Measurements from ENCODE around the gene GET4.
A peak's percentile ranks its signal among the peaks of the same experiment; 100 is the strongest.

The GET4 gene

GRCh38 chr7:876077-876971 lies at the start of gene GET4:
Gene GET4, plus strand, starts transcription at chr7:876554. Its CDS starts 92 bp downstream, at chr7:876646.
- peak; percentile 97 for DNase-seq

GRCh38 chr7:828793-829561 lies 47.4 kb upstream of the GET4 start:
- no peak for DNase-seq

- DNase-seq, result no peak
These were observed 46.3 kb upstream of the GET4 start for GRCh38 chr7:830069-830468.

GRCh38 chr7:831596-832166 lies 44.7 kb upstream of the GET4 start:
- peak; percentile 72 for DNase-seq

GRCh38 chr7:832167-832967 lies 44.0 kb upstream of the GET4 start, which contains the start of gene SUN1:
Gene SUN1, plus strand, starts transcription at chr7:832476. Its CDS starts 49 bp downstream, at chr7:832525.
- DNase-seq, result peak; percentile 78

- DNase-seq, result no peak
These were observed 43.4 kb upstream of the GET4 start for GRCh38 chr7:832968-833424.

- no peak for DNase-seq
These were observed 42.6 kb upstream of the GET4 start for GRCh38 chr7:833601-834258.

GRCh38 chr7:834277-834676 lies 42.1 kb upstream of the GET4 start:
- DNase-seq, result no peak

GRCh38 chr7:835021-835420 lies 41.3 kb upstream of the GET4 start:
- DNase-seq, result no peak

GRCh38 chr7:835485-836401 lies 40.6 kb upstream of the GET4 start:
- DNase-seq, result no peak

- DNase-seq, result no peak
These were observed 39.9 kb upstream of the GET4 start for GRCh38 chr7:836429-836828.

GRCh38 chr7:837001-837400 lies 39.4 kb upstream of the GET4 start:
- no peak for DNase-seq

- no peak for DNase-seq
These were observed 36.3 kb upstream of the GET4 start for GRCh38 chr7:840001-840600.

GRCh38 chr7:841943-842342 lies 34.4 kb upstream of the GET4 start:
- DNase-seq, result no peak

- DNase-seq, result no peak
These were observed 33.8 kb upstream of the GET4 start for GRCh38 chr7:842431-843031.

- DNase-seq, result no peak
These were observed 33.1 kb upstream of the GET4 start for GRCh38 chr7:843230-843629.

GRCh38 chr7:844043-844442 lies 32.3 kb upstream of the GET4 start:
- no peak for DNase-seq

GRCh38 chr7:844514-844913 lies 31.8 kb upstream of the GET4 start:
- DNase-seq, result no peak

GRCh38 chr7:845091-845490 lies 31.3 kb upstream of the GET4 start:
- DNase-seq, result no peak

GRCh38 chr7:845731-846130 lies 30.6 kb upstream of the GET4 start:
- no peak for DNase-seq
